ENCODE data around the gene PLAU.

PLAU gene

DNA sequence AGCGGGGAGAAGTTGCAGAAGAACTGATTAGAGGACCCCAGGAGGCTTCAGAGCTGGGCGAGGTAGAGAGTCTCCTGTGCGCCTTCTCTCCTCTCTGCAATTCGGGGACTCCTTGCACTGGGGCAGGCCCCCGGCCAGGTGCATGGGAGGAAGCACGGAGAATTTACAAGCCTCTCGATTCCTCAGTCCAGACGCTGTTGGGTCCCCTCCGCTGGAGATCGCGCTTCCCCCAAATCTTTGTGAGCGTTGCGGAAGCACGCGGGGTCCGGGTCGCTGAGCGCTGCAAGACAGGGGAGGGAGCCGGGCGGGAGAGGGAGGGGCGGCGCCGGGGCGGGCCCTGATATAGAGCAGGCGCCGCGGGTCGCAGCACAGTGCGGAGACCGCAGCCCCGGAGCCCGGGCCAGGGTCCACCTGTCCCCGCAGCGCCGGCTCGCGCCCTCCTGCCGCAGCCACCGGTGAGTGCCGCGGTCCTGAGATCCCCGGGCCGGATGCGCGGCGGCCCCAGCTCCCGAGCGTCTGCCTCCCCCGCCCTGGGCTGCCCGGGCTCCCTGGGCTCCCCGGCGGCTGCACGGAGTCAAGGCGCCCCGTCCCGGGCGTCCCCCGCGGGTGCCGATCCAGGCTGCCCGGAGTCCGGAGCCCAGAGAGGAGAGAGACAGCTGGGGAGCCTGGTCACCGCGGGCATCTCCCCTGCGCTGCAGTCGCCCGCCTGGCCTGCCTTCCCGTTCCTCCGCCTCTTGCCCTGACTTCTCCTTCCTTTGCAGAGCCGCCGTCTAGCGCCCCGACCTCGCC, at the start of gene PLAU:
PLAU (plus strand) TSS at position 369 of the 789 bp plus-strand sequence. CDS start 424 bp downstream, outside the sequence.
- no peak for DNase-seq

DNA sequence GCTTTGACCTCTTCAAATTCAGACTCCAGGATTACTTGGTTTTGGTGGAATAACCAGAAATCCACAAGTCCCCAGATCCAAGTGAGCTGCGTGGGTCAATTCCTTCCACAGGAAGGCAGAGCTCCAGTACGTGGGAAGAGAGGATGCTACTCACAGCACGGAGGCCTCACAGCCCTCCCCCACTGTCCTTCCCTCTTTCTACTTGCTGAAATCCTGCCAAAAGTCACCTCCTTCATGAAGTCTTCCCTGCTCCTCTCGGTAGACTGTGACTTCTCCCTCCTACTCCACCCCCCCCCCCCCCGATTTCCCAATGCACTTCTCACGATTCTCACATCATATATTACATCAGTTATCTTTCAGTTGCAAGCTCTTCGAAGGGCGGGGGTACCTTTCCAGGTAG, 48.9 kb upstream of the PLAU start:
- DNase-seq = no peak

DNA sequence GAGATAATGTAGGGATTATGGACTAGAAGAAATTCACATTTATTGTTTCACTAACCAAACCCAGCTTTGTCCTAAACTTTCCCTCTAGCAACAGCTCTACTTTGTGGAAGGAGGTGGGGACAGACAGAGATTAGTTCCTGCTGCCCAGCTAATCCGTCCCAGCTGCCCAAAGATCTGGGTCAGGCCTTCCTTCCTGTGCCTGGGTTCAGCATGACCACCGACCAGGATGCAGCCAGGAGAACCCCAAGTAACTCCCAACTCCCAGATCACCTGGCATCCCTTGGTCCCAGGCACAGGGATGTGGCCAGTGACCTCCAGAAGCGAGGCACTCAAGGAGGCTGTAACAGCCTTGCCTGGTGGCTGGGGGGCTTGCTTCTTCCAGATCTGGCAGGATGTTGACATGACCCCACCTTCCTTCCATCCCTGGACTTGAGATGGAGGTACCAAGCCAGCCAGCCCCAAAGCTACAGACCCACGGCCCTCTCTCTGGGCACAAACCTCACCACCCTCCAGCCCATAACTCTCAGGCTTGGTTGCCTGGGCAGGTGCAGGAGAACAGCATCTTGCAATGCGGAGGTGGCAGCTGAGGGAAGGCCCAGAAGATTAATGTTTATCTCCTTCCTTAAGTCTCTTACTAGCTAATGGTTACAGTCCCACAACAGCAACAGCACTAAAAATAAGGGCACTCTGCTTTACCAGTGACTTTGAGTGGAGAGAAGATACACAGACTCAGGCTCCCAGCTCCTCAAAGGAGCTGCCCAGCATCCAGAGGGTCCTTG, 47.7 kb upstream of the PLAU start:
- DNase-seq = no peak

DNA sequence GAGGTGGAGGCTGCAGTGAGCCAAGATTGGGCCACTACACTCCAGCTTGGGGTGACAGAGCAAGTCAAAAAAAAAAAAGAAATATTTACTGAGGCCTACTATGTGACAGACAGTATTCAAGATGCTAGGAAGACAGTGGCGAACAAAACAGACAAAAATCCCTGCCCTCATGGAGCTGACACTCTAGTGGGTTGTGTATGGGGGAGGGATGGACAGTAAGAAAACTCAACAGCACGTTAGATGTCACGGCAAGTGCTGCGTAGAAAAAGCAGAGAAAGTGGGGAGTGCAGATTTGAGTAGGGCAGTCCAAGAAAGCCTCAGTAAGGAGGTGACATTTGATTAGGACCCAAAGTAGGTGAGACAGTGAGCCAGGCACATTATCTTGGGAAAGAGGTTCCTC, 46.7 kb upstream of the PLAU start:
- no peak for DNase-seq

DNA sequence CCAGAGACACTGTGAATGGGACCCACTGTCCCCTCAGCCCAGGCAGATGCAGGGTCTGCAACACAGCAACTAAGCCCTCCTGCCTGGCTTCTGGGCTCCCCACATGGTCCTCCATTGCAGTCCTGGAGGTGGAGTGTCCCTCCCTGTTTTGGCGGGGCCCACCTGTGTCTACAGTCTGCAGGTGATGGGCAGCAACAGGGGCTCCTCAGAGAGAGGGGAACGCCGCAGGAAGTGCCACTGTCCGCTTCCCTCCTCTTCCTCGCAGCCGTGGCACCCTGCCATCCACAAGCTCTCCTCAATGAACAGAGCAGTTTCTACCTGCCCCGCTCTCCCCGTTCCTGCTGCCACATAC, 45.8 kb upstream of the PLAU start:
- no peak for DNase-seq

DNA sequence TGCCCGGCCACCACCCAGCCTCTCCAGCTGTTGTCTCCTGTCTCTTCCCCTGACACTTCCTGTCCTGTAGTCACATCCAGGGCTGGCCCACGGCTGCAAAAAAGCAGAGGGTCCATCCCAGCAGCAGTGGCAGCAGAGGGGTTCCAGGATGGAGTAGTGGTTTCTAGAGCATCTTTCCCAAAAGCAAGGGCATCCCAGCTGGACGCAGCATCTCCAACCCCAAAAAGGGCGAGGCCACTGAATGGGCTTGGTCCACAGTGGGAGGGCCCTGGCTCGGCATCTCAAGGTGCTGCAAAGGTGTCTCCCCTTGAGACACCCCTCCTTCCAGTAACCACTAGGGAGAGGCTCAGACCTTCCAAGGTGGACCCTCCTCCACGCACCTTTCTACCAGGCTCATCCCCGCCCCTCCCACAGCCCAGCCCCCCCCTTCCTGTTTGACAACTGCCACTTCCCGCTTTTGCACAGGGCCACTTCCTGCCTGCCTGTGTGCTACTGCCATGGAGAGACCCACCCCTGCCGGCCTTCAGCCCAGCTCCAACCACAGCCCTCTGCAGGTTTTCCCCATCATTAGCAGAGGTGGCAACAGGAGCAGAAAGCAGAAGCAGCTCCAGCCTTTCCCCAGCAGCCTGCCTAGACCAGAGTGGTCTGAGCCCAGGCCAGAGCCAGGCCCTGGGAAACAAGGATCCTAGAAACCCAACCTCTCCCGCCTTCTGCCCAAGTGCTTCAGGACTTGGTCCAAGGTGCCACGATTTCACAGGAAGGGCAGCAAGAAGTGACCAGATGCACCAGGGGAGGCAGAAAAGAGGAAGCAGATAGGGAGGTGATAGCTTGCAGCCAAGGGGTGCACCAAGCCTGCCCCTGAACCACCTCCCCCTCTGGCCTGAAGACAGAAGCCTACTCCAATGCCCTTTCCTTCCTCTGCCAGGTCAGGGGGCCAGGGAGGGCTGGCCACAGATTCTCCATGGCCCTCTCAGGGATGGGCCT, 45.2 kb upstream of the PLAU start:
- DNase-seq = no peak

DNA sequence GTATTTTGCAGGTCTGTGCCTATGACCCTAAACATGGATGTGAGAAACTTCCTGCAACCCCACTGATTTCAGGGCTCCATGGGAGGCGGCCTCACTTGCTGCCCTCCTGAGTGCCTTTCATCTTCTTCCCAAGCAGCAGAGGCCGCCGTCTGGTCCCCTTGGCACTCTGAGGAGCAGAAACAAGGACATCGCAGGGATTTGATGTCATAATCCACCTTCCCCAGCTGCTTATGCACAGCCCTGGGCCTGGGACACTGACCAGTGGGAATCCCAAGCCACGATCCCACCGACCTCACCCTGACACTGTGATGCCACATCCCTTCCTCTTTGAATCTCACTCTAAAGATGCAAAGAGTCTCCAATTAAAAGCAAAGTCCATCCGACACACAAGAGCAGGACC, 44.3 kb upstream of the PLAU start:
- no peak for DNase-seq

DNA sequence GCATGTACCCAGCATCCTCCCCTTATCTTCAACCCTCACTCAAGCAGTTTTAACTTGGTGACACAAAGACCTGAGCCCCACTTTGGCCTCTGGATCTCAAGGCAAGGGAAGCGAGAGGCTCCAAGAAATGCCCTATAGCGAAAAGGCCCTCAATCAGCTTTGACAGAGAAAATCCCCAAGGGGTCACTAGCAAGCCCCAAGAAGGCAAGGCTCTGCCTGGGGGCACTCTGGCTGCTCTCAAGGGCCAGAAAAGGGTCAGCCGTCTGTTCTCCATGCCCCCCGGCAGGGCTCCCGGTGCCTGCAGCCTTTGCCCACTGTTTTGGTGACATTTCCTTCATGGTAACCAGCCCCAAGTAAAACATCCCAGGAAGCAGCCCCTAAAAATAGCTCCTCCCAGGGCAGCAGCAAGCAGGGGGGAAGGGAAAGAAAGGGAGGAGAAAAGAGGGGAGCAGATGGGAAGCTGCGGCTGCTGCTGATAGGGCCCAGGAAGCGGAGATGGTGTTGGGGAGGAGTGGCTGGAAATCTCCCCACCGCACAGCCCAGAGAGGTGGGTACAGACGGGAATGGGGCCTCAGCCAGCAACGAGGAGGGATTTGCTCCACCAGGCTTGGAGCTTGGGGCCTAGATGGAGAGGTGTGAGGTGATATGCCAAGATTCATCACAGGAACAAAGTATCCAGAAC, 43.7 kb upstream of the PLAU start:
- no peak for DNase-seq

DNA sequence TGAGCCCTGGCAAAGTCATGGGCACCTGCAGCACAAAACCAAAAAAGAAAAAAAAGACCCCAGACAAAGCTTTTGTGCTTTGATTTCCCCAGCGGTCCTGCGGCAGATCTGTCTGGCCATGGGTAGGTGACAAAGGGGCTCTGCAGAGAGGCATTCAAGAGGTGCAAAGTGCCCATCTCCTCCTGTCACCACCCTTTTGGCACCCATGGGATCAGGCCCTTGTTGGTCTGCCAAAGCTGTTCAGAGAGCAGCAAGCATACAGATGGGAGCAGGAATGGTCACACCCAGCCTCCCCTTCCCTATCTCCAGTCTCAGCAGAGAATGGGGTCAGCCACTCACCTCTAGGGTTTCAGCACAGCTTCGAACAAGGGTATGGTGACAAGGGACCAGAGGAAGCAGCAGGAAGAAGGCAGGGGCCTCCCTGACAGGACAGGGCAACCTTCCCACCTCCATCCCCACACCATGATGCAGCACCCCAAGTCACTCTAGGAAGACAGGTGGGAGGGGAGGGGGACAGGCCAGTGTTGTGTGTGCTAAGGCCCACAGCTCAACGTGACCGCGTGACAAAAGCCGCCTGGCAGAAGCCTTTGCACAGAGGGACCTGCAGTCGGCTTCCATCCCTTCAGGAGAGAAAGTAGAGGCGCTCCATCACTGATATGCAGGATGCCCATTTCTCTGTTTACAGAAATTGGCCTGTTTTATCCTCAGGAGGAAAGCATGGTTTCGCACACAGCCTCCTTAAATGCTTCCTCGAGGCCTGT, 42.9 kb upstream of the PLAU start:
- DNase-seq = no peak

DNA sequence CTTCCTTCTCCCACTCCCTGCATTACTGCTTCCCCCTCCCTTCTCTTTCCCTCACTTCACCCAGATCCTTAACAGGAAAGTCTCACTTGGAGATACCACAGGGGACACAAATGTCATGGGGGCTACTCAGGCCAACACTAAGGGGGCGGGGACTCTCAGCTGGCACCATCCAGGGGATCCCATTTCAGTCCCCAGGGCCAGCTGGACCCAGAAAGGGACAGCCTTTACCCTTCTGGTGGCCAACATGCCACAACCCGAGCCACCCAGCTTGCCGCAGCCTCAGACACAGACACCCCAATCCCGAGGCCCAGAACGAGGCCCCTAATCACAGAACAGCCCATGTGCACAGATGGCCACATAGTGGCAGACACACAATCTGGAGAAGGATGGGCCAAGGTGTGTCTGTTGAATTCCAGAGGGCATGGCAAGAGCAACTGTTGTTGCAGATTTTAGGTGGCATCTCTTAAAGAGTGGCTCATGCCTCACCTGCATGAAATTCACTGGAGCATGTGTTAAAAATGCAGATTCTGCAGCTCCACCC, 42.2 kb upstream of the PLAU start:
- no peak for DNase-seq

DNA sequence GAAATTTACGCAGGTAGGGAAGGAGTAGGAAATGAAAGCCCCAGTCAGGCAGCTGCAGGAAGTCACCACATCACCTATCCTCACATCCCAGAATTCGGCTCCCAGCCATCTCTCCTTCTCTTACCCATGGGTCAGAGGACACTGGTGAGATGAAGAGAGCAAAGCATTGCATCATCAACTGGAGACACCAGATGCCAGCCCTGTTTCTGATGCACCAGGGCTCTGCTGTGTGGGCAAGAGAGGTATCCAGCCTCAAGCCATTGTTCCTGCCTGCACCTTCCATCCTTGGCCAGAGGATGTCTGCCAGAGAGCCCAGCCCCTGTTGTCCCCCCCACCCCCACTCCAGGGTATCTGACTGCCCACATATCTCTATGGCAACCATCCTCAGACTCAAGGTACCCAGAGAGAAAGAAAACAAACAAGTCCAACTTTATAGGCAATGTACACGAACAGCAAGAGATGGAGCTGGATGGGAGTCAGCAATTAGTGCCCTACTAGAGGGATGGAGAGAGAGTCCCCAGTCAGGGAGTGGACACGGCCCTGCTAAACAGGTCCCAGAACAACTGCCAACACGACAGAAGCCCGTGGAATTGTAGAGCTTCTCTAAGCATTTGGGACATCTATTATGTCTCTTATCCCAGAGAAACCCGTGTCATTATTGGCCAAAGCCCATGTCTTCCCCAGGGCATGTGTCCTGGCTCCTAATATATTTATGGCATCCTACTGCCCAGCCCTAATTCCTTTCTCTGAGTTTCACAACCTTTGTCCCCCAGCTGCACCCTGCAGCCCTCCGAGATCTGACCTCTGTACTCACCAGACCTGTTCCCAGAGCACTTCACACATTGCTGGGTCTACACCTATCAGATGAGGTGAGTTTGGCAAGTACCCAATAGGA, 39.4 kb upstream of the PLAU start:
- no peak for DNase-seq

DNA sequence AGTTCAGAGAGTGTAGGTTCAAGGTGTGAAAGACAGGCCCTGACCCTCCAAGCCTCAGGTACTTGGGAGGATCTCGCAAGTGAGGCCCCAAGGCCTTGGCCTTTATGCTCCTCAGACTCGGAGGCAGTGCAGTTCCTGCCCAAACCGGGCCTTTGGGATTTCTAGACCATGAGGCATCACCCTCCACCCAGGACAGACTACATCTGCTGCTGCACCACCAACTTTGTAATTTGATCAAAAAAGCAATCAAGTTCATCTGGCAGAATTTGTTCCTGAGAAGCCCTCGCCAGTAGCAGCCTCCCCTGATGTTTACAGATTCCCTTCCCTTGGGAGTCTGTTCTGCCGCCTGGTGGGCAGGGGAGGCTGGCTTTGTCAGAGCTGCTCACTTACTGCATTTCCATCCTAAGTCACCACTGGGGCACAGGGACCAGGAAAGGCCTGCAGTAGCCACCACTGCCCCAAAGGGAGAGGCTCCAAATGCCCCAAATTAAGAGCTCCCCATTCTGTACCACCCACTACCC, 38.7 kb upstream of the PLAU start:
- no peak for DNase-seq

DNA sequence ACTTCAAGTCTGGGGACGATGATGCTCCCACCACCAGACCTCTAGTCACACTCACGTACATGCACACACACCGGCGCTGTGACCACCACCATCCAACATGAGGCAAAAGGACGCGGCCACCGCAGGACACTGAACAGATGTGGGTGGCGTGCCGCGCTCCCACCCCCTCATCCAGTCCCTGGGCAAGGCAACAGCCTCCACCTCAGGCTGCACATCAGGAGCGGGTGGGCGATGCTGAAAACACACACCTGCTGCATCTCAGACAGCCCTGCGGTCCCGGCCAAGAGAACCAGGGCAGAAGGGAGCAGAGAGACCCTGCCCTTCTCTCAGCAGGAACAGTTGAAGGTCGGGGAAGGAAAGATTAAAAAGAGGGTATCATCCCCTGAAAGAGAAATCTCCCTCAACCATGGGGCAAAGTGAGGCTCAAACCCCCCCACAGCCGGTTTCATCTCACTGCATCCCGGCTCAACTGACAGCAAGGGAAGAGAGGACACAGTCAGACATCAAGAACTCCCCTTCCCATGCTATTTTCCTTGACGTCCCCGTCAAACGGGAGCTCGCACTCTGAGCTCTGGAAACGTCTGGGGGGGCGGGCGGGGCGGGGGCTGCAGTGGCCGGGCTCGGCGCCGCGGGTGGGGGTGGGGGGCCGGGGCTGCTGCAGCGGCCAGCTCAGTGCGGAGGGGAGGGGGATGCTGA, 37.6 kb upstream of the PLAU start:
- no peak for DNase-seq

DNA sequence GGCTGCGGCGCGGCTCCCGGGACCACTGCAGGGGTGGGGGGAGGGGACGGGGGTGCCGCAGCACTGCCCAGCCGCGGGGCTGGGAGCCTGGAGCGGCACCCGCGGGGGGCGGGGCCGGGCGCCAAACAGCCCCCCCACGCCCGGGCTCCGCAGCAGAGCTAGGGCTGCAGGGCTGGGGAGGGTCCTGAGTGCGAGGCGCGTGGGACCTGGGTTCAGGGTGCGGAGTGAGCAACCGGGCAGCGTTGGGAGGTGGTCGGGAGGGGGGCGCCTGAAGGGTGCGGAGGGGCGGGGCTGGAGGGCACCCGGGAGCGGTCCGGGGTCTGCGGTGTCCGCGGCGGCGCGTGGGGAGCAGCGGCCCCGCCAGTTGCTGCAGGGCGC, 37.1 kb upstream of the PLAU start:
- DNase-seq = no peak

DNA sequence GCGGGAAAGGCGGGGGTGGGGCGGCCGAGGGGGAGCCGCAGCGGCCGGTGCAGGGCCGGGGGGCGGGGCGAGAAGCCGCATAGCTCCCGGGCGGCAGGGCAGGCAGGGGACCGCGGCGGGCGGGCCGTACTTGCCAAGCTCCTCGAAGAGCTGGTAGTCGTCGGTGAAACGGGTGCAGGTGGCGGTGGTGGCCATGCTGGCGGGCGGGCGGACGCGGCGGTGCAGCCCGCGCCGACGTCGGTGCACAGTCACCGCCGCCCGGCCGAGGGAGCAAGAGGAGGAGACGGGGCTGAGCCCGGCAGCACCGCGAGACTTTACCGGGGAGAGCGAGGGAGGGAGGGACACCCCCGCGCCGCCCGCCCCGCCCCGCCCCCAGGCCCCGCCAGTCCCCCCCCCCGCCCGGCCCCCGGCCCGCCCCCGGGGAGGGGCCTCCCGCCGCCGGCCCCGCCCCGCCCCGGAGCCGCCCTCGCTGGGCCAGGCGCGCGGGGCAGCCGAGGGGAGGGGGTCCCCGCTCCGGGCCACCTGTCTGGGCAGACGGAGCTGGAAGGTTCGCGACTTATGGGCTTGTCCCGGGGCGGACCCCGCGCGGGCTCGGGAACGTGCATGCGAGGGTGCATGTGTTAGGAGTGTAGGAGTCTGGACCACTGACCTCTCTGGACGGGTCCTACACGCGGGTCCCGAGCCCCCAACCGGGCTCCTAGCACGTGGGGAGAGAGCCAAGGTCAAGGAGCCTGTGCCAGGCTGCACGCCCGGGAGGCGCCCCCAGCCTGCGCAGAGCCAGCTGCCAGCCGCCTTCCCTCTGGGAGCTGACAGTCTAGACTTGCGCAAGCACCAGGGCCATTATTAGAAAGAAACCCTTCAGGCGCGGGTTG, 36.4 kb upstream of the PLAU start, which contains the start of gene CAMK2G:
CAMK2G (minus strand) TSS at position 289 of the 872 bp plus-strand sequence; CDS start at position 195, 94 bp downstream.
- DNase-seq = peak; percentile 76

DNA sequence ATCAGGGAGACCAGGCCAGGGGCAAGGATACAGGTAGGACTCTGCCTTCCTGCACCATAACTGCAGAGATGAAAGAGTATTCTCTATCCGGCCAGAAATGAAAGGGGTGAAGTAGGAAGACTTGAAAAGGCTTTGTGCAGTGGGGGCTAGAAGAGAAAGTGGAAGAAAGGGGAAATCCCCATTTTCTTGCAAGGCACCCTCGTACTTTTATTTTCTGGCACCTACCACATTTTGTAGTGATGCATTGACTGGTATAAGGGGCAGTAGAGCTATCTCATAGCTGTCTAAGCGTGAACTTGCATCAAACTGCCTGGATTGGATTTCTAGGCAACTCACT, 35.8 kb upstream of the PLAU start:
- DNase-seq = no peak

DNA sequence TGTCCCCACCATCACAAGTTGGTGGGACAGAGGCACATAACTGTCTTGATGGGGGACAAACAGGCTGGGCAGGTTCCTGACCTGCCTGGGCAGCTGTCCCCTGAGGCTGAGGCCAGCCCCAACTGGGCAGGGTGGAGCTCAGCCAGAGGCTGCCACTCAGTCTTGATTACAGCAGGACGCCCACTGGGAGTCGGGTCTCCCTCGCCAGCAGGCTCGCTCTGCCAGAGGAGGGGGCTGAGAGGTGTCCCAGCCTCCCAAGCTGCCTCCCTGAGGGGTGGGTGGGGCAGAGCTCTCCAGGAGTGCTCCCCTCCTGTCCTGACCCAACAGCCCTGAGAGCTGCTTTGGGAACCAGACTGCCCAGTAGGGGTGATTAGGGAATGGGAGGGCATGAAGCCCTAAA, 34.8 kb upstream of the PLAU start:
- DNase-seq = no peak

DNA sequence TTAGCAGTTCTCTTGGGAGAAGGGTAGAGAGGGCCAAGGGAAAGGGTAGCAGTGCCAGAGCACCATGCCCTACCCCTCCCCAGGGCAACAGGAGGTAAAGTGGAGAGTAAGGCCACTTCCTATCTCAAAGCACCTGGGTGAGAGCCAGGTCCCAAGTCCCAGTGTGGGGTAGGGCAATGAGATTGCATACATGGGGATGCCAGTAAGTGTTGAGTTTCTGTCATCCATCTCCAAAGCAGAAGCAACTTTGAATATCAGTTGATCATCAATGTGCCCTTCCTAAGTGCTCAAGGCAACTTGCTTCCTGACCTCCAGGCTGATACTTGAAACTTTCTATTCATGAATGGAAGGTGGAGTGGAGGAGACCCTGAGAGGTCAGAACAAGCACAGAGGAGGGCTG, 34.4 kb upstream of the PLAU start:
- DNase-seq = no peak

DNA sequence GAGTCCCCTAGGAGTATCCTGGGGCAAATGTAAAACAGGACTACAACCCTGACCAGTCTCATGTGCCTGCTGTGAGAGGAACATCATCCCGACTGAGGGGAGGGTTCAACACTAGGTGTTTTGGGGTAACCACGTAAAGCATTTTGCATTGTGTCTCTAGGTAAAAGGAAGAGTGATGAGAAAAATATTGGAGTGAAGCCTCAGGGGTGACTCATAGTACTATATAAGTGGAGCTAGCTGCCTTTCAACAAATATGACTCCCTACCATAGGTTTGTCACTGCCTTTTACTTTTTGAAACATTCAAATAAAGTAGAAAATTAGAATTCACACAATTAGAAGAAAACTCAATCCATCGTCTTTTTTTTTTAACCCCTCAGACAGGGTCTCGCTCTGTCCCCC, 34.0 kb upstream of the PLAU start:
- DNase-seq = peak; percentile 16

All from NCI-H226 (cell line).